Neuronal stem cell (in vitro differentiated cells): Measurements from ENCODE around the gene MPHOSPH8.

Experiments used
- DNase-seq: peaks from one replicate; pipeline ENCODE4 v3.0.0-alpha.2; 2013; ENCODE audit warnings: low spot score
- H2AFZ ChIP-seq: one replicate; pipeline ENCODE4 v1.6.1; 2013; ENCODE audit warnings: mild to moderate bottlenecking, low read length, inconsistent platforms
- H2AK5ac ChIP-seq: 2 replicates; pipeline ENCODE4 v1.6.1; 2013; ENCODE audit warnings: low read depth, mild to moderate bottlenecking, inconsistent platforms, low read length, moderate library complexity, mixed read lengths
- H2BK120ac ChIP-seq: 2 replicates; pipeline ENCODE4 v1.6.1; 2013; ENCODE audit warnings: low read depth, mild to moderate bottlenecking, inconsistent platforms, low read length, moderate library complexity, mixed read lengths
- H2BK12ac ChIP-seq: one replicate; pipeline ENCODE4 v1.6.1; 2013; ENCODE audit warnings: low read length, inconsistent platforms
- H2BK15ac ChIP-seq: 2 replicates; pipeline ENCODE4 v1.6.1; 2013; ENCODE audit warnings: mild to moderate bottlenecking, low read length, inconsistent platforms, mixed read lengths
- H2BK5ac ChIP-seq: one replicate; pipeline ENCODE4 v1.6.1; 2013; ENCODE audit warnings: inconsistent platforms, mild to moderate bottlenecking, low read length, moderate library complexity
- H3K14ac ChIP-seq: one replicate; pipeline ENCODE4 v1.6.1; 2013; ENCODE audit warnings: low read length, inconsistent platforms
- H3K18ac ChIP-seq: 2 replicates; pipeline ENCODE4 v1.6.1; 2013; ENCODE audit warnings: low read length, inconsistent platforms
- H3K23ac ChIP-seq: 2 replicates; pipeline ENCODE4 v1.6.1; 2013; ENCODE audit warnings: low read depth, mild to moderate bottlenecking, mixed read lengths, low read length, inconsistent platforms; ENCODE audit not compliant: poor library complexity
- H3K27ac ChIP-seq: replicated peaks from 3 replicates; pipeline ENCODE4 v1.5.1; 2013; ENCODE audit warnings: low read length, inconsistent platforms
- H3K27me3 ChIP-seq, 3 experiments: 2 replicates each; pipeline ENCODE4 v1.6.1; 2013; ENCODE audit warnings: low read length in 3 of 3, mild to moderate bottlenecking in 2 of 3, inconsistent platforms in 1 of 3, low read depth in 1 of 3, mixed read lengths in 1 of 3, moderate library complexity in 1 of 3; ENCODE audit not compliant: control insufficient read depth in 3 of 3, insufficient read depth in 3 of 3
- H3K36me3 ChIP-seq, 2 donors: replicated peaks in 1 of 2; 2 replicates each; pipeline ENCODE4 v1.6.1; 2013; ENCODE audit warnings: low read length in 2 of 2; ENCODE audit not compliant: control insufficient read depth in 2 of 2, insufficient read depth in 2 of 2
- H3K4ac ChIP-seq: 2 replicates; pipeline ENCODE4 v1.6.1; 2013; ENCODE audit warnings: inconsistent platforms, mild to moderate bottlenecking, low read length, moderate library complexity
- H3K4me1 ChIP-seq, 2 donors: 1 replicate in 1 of 2; 2 replicates in 1 of 2; pipeline ENCODE4 v1.6.1; 2013; ENCODE audit warnings: low read length in 2 of 2, low read depth in 1 of 2; ENCODE audit not compliant: control insufficient read depth in 2 of 2, insufficient read depth in 1 of 2
- H3K4me2 ChIP-seq: one replicate; pipeline ENCODE4 v1.6.1; 2013; ENCODE audit warnings: mild to moderate bottlenecking, low read length, inconsistent platforms; ENCODE audit not compliant: insufficient read depth, poor library complexity, severe bottlenecking
- H3K4me3 ChIP-seq, 2 donors: 2 replicates each; pipeline ENCODE4 v1.5.1; 2013; ENCODE audit warnings: low read length in 2 of 2, mild to moderate bottlenecking in 2 of 2, inconsistent platforms in 1 of 2, moderate library complexity in 1 of 2
- H3K79me1 ChIP-seq: one replicate; pipeline ENCODE4 v1.6.1; 2013; ENCODE audit warnings: low read depth, mild to moderate bottlenecking, inconsistent platforms, low read length, moderate library complexity
- H3K9ac ChIP-seq: one replicate; pipeline ENCODE4 v1.6.1; 2013; ENCODE audit warnings: mild to moderate bottlenecking, low read depth, low read length, inconsistent platforms; ENCODE audit not compliant: poor library complexity
- H3K9me3 ChIP-seq, 2 donors: replicated peaks in 1 of 2; 2 replicates each; pipeline versions ENCODE3 to v1.6.1; 2013; ENCODE audit warnings: low read length in 2 of 2, mild to moderate bottlenecking in 2 of 2, inconsistent platforms in 1 of 2, low read depth in 1 of 2, mixed read lengths in 1 of 2, moderate library complexity in 1 of 2; ENCODE audit not compliant: control insufficient read depth in 2 of 2, insufficient read depth in 1 of 2
- H4K8ac ChIP-seq: one replicate; pipeline ENCODE4 v1.6.1; 2013; ENCODE audit warnings: low read depth, mild to moderate bottlenecking, inconsistent platforms, low read length, moderate library complexity
- H4K91ac ChIP-seq: one replicate; pipeline ENCODE4 v1.6.1; 2013; ENCODE audit warnings: low read length, low read depth, mild to moderate bottlenecking, inconsistent platforms; ENCODE audit not compliant: poor library complexity
- WGBS, 2 donors: extraction: QIAGEN DNeasy Blood & Tissue Kit; methylation state at CpG; one replicate each; pipeline ENCODE4 v1.1.7; 2013; ENCODE audit warnings: missing lambda C conversion rate in 2 of 2, mixed read lengths in 1 of 2; ENCODE audit not compliant: insufficient read length in 2 of 2, insufficient replicate concordance in 1 of 2; ENCODE audit errors: extremely low coverage in 2 of 2; 5-methylcytosine and 5-hydroxymethylcytosine counted together

The MPHOSPH8 gene

GRCh38 chr13:19645000-19645399 is 11.5 kb downstream of the MPHOSPH8 start:
- Histone ChIP-seq H3K9ac (peak overlapping the region; percentile 44), H3K27ac (no peak overlapping the region), H4K8ac (no peak overlapping the region), H3K27me3 (no peaks in the 10 kb centered on the region), H2AK5ac (no peak overlapping the region), H3K18ac (no peak overlapping the region), H4K91ac (no peak overlapping the region), H2BK120ac (no peak overlapping the region), H3K36me3 (peaks cover 3 to 79% of the 10 kb centered on the region in 2 donors), H3K79me1 (no peaks in the 10 kb centered on the region), H2BK15ac (no peak overlapping the region), H3K4me3 (no peak overlapping the region), H3K9me3 (no peaks in the 10 kb centered on the region), H3K4me1 (peaks cover 0 to 5% of the 10 kb centered on the region in 2 donors), H3K4me2 (no peak overlapping the region), H3K4ac (no peak overlapping the region), H3K23ac (no peak overlapping the region), H2BK5ac (no peak overlapping the region), H2AFZ (no peak overlapping the region), H3K14ac (peak overlapping the region; percentile 47), H2BK12ac (no peak overlapping the region)
- no CpG with 5 or more reads among the region's 2 CpGs for WGBS, 2 donors
- DNase-seq, result no peak

GRCh38 chr13:19646063-19646462 is 12.6 kb downstream of the MPHOSPH8 start:
- H2AFZ ChIP-seq, result no peak overlapping the region
- H2BK15ac ChIP-seq, result no peak overlapping the region
- no peak overlapping the region for H3K14ac ChIP-seq
- H3K27me3 ChIP-seq, result no peaks in the 10 kb centered on the region
- no peak overlapping the region for H4K8ac ChIP-seq
- H3K27ac ChIP-seq, result no peak overlapping the region
- H3K9ac ChIP-seq, result no peak overlapping the region
- H3K4me1 ChIP-seq, result peaks cover 0 to 5% of the 10 kb centered on the region in 2 donors
- no peak overlapping the region for H2BK5ac ChIP-seq
- H3K9me3 ChIP-seq, result no peaks in the 10 kb centered on the region
- H3K23ac ChIP-seq, result no peak overlapping the region
- H3K36me3 ChIP-seq, result peaks cover 3 to 88% of the 10 kb centered on the region in 2 donors
- no CpG with 5 or more reads among the region's 4 CpGs for WGBS, 2 donors
- H2AK5ac ChIP-seq, result no peak overlapping the region
- DNase-seq, result no peak
- no peak overlapping the region for H3K4ac ChIP-seq
- no peak overlapping the region for H2BK120ac ChIP-seq
- H4K91ac ChIP-seq, result no peak overlapping the region
- no peak overlapping the region for H3K18ac ChIP-seq
- H3K79me1 ChIP-seq, result no peaks in the 10 kb centered on the region
- H3K4me2 ChIP-seq, result no peak overlapping the region
- H2BK12ac ChIP-seq, result no peak overlapping the region
- H3K4me3 ChIP-seq, result no peak overlapping the region

GRCh38 chr13:19650742-19651141 is 17.3 kb downstream of the MPHOSPH8 start:
- Histone ChIP-seq H3K14ac (no peak overlapping the region), H3K79me1 (no peaks in the 10 kb centered on the region), H3K9me3 (no peaks in the 10 kb centered on the region), H3K4ac (no peak overlapping the region), H3K36me3 (peaks cover 0 to 88% of the 10 kb centered on the region in 2 donors), H3K23ac (no peak overlapping the region), H3K4me3 (no peak overlapping the region), H2AK5ac (no peak overlapping the region), H2BK120ac (no peak overlapping the region), H3K4me1 (peaks cover 0 to 1% of the 10 kb centered on the region in 2 donors), H3K27ac (no peak overlapping the region), H4K8ac (no peak overlapping the region), H3K18ac (no peak overlapping the region), H4K91ac (no peak overlapping the region), H3K4me2 (no peak overlapping the region), H2AFZ (no peak overlapping the region), H2BK15ac (no peak overlapping the region), H3K9ac (no peak overlapping the region), H2BK5ac (no peak overlapping the region), H3K27me3 (no peaks in the 10 kb centered on the region), H2BK12ac (no peak overlapping the region)
- no peak for DNase-seq
- no CpG with 5 or more reads among the region's 4 CpGs for WGBS, 2 donors

GRCh38 chr13:19657872-19658591 is 24.6 kb downstream of the MPHOSPH8 start:
- H3K4ac ChIP-seq, result no peak overlapping the region
- no peak overlapping the region for H3K27ac ChIP-seq
- no peak overlapping the region for H2BK120ac ChIP-seq
- no peaks in the 10 kb centered on the region for H3K79me1 ChIP-seq
- no peak overlapping the region for H4K8ac ChIP-seq
- H3K18ac ChIP-seq, result no peak overlapping the region
- H3K36me3 ChIP-seq, result peaks cover 3 to 73% of the 10 kb centered on the region in 2 donors
- DNase-seq, result no peak
- no peak overlapping the region for H4K91ac ChIP-seq
- no peak overlapping the region for H2AK5ac ChIP-seq
- no peak overlapping the region for H3K4me3 ChIP-seq
- H2BK15ac ChIP-seq, result no peak overlapping the region
- WGBS, 2 donors, result no CpG with 5 or more reads among the region's 4 CpGs
- H2BK5ac ChIP-seq, result no peak overlapping the region
- no peak overlapping the region for H3K9ac ChIP-seq
- no peak overlapping the region for H2AFZ ChIP-seq
- H3K4me2 ChIP-seq, result no peak overlapping the region
- H3K27me3 ChIP-seq, result no peaks in the 10 kb centered on the region
- no peak overlapping the region for H3K23ac ChIP-seq
- H2BK12ac ChIP-seq, result no peak overlapping the region
- H3K9me3 ChIP-seq, result no peaks in the 10 kb centered on the region
- H3K4me1 ChIP-seq, result no peaks in the 10 kb centered on the region
- no peak overlapping the region for H3K14ac ChIP-seq
